A204.1 (cell line): ENCODE measurements around the gene NPDC1.

Experiments used
- FAIRE-seq: peaks from 2 replicates; lab custom pipeline; 2012; peaks lifted over from hg19 to GRCh38; lab: Jason Lieb, UNC

NPDC1 gene

DNA sequence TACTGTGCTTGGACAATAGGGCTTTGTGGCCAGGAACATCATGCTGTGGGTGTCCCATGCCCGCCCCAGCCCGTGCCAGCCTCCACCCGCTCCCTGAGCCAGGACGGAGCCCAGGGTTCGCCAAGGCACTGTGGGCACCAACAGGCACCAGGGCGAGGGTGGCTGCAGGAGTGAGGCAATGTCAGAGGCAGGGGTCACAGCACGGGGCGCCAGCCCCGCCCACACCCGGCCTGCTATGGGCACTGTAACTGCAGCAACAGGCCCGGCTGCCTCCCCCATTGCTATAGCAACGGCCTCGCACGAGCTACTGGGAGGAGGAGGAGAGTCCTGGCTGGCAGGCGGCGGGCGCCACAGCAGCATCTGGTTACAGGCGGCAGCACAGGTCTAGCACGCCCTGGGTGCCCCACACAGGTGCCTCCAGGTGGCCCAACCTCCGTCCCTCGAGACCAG lies 20.4 kb downstream of the NPDC1 start:
- no peak for FAIRE-seq

DNA sequence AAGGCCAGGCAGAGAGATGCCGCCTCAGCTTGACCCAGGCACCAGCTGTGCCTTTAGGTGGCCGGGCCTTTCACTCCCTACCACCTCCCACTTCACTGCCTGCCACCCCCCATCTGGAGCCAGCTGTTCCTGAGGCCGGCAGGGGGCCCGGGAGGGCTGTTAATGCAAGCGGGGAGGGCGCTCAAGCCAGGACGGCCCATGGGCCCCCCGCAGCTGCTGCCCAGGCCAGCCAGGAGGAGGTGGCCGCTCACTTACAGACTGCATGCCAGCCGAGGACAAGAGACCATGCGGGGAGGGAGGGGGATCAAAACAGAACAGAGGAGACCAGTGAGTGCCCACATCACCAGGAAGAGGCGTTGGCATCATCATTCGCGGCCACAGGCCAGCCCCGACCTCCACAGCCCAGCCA lies 22.4 kb downstream of the NPDC1 start:
- no peak for FAIRE-seq

DNA sequence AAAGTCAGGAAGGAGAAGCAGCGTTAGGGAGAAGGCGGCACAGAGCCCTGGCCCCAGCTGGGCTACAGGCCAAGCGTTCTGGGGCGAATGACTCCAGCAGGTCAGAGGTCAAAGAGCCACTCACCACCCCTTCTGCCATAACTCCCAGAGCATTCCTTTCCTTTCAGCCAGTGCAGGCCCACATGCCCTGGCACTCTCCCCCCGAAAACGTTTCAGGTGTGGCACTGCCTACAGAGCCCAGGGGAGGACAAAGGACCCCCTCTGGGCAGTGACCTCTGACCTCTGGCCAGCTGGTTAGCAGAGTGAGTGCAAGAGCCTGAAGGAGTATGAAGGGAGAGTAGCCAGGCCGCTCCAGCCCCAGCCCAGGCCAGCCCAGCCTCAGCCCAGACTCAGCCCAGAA lies 22.8 kb downstream of the NPDC1 start:
- FAIRE-seq = no peak

DNA sequence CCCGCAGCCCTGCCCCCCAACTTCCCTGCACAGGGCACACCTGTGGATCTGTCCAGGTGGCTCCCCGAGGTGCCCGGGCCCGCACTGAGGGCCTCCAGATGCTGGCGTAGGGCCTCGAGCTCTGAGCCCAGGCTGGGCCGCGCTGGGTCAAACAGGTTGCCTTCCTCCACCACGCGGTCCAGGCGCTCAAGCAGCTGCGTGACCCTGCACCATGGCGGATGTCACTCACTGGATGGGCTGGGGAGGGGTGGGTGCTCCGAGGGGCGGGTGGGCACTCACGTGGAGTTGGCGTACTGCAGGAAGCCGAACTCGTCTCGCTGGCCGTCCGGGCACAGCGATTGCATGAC lies 23.3 kb downstream of the NPDC1 start:
- FAIRE-seq = no peak

DNA sequence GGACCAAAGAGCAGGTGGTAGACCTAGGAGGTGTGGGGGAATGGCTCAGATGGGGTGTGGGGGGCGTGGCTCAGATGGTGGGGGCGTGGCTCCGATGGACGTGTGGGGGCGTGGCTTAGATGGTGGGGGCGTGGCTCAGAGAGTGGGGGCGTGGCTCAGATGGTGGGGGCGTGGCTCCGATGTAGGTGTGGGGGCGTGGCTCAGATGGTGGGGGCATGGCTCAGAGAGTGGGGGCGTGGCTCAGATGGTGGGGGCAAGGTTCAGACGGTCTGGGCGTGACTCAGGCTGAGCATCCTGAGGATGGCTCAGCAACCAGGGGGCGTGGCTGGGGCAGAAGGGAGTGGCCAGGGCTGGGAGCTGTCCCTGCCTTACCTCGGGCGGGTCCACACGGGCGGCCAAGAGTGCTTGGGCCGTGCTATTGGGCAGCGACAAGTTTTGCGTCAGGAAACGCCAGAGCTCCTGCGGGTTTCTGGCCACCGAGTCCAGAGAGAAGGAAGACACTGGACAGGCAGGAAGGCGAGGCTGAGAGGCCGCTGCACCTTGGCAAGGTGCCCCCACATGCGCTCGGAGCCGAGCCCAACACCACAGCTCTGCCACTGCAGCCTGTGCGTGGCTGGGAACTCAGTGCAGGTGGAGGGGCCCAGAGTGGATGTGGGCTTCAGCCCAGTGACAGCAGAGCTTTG lies 23.9 kb downstream of the NPDC1 start:
- FAIRE-seq = no peak

DNA sequence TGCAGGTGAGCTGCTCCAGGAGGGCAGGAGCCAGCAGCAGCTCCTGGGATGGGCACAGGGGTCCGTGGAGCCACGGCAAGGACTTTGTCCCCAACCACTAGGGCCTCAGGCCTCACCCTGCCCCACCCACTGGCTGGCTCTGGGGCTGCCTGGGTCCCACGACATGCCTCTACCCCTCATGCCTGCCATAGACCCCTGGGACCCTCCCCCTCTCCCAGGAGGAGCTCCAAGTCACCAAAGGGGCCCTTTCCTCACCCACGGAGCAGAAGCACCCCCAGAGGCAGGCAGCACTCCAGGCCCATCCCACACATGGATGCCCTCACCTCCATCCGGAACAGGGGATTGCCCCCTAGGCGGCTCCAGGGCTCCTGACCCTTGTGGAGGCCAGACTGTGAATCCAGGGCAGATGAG lies 24.4 kb downstream of the NPDC1 start:
- no peak for FAIRE-seq

DNA sequence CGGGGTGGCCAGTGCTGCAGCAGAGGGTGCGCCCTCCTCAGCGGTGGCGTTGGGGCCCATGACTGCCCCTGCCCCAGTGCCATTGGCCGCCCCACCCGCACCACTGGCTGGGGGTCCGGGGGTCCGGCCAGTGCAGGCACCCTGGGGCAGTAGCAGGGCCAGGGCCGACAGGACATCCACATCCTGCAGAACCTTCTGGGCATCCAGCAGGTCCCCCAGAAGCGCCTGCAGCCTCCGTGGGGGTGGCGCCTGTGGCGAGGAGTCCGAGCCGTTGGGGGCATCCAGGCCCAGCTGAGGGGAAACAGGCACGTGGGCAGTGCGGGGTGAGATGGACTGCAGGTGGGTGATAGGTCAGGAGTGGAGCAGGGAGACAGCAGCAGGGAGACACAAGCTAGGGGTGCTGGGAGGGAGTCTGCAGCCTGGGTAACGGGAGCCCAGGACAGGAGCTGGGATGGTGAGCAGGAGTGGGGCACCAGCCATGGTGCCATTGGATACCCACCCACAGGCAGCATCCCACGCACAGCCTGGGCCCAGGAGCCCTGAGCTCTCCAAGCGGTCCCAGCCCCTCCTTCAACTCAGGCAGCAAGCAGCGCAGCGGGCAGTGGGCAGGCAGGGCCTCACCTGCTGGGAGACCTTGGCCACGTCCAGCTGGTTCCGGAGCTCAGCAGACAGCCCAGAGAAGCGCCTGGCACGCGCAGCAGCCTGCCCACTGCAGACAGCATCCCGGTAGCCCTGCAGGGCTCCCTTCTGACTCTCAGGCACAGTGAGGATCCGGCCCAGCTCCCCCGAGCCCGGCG lies 25.0 kb downstream of the NPDC1 start:
- no peak for FAIRE-seq

DNA sequence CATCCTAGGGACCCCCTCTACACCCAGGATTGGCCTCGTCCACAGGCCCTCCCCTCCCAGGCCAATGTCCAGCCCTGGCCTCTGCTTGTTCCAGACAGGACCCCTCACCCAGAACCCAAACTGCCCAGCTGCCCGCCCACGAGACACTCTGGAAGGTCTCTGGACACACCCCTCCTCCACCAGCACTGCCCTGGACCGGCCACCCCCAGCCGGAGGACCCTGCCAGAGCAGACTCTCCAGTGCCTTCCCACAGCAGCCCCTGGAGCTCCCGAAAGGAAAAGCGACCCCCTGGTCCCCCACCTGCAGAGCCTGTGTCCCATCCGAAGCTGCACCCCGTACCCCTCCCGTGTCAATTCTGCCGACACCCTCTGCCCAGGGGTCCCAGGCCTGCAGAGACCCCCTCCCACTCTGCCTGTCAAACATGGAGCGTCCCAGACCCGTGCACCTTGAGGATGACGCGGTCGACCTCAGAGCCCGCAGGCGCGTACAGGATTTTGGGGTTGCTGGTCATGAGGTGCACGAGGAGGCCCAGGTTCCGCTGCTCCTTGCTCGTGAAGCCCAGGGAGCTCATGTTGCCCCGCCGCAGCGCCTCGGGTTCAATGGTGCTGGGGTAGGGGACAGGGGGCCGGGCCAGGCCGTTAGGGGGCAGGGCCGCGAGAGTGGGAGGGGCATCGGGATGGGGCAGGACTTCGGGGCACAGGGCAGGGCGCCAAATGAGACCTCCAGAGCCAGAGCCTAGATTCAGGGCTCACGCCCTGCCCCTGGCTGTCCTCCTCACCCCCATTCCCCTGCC lies 25.9 kb downstream of the NPDC1 start:
- no peak for FAIRE-seq

DNA sequence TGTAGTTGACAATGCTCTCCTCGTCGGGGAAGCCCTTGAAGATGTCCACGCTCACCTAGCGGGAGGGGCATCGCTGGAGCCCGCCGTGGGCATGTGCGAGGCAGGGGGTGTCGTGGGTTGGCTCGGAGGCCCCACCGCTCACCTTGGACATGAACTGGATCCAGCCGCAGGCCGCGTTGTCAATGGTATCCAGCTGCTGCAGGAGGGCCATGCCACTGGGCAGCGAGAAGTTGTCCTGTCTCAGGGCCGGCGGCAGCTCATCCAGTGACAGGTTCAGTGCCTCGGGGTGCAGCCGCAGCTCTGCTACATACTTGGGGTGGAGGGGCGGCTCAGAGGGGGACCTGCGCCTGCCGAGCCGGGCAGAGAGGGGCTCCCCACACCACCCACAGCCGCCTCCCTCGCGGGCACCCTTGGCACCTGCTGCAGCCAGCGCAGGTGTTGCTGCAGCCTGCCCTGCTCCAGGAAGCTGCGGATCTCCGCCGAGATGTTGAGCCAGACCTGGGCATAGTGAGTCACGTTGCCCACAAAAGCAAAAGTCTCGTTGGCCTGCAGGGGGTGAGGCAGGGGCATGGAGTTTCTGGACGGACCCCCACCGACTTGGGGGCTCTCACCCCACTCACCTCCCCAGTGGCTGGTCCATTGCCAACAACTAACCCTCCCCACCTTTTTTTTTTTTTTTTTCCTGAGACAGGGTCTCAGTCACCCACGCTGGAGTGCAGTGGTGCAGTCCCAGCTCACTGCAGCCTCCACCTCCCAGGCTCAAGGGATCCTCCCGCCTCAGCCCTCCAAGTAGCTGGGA lies 27.0 kb downstream of the NPDC1 start:
- FAIRE-seq = no peak

DNA sequence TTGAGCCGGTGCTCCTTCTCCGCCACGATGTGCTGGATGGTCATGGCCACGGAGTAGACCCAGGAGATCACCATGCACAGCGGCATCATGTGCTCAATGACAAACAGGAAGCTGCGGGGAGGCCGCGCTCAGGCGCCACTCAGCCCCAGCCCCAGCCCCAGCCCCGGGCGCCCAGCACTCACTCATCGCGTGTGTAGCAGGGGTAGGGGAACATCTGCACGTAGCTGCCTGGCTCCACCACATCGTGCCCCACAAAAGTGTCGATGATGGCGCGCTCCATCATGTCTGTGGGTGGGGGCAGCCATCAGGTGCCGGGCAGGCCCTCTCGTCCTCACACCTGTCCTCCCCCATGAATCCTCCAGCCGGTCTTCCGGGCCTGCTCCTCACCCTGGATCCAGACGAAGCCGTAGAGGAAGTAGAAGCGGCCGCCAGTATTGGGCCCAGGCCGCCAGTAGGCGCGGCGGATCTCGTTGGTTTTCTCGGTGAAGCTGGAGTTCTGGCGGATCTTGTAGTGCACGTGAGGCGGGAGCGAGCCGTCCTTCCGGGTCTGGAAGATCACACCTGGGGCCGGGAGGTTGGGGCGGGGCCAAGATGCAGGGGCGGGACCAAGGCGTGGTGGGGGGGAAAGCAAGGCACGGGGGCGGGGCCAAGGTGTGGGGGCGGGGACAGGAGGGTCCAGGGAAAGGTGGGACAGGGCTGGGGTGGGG lies 28.0 kb downstream of the NPDC1 start:
- no peak for FAIRE-seq

DNA sequence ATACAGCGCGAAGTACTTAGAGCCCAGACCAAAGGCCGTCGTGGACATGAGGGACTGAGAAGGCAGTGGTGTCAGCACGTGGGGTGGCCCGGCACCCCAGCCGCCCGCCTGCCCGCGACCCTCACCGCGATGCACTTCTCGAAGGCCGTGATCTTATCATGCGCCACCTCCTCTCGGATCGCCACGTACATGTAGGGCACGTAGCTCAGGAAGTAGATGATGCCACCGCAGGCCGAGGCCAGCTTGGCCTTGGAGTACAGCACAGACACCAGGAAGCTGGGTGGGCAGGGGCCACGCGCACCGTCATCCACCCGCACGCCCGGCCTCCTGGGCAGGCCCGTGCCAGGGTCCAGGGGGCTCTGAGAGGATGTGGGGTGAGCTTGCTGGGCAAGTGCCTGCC lies 28.9 kb downstream of the NPDC1 start:
- no peak for FAIRE-seq

DNA sequence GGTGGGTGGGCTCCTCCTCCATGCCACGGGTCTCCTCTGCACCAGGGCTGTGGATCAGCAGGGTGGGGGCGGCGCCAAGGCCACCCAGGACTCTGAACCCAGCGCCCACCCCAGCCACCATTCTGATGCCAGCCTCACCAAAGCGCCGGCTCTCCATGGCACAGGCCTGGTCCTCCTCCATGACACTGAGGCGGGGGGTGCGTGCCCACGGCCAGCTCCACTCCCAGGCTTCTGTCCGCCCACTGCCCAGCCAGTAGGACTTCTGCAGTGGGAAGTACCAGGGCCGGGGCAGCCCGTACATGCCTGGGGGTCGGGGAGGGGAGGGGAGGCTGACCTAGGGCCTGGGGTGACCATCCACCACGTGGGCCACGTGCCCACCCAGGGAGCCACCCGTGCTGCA lies 29.5 kb downstream of the NPDC1 start:
- no peak for FAIRE-seq

DNA sequence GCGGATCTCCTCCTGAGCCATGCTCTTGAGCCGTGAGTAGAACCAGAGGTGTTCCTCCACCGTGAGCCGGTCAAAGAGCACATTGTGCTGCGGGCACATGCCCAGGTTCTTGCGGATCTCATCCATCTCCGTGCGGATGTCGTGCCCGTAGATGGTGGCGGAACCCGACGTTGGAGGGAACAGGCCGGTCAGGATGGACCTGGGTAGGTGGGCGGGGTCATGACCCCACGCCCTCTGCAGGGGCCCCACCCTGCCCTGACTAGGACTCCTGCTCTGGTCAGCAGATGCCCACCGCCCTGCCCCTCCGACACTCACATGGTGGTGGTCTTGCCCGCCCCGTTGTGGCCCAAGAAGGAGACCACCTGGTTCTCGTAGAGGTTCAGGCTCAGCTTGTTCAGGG lies 30.0 kb downstream of the NPDC1 start:
- no peak for FAIRE-seq

DNA sequence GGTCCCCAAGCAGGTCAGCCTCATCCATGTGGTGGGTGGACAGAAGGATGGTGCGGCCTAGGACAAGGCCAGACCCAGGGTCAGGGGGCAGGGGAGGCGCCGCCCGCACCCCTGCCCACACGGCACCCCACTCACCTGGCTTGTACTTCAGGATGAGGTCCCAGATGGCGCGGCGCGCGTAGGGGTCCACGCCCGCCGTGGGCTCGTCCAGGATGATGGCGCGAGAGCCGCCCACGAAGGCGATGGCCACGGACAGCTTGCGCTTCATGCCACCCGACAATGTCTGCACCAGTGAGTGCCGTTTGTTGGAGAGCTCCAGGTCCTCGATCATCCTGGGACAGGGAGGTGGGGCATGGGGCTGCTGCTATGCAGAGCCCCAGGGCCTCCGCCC lies 30.4 kb downstream of the NPDC1 start:
- no peak for FAIRE-seq

DNA sequence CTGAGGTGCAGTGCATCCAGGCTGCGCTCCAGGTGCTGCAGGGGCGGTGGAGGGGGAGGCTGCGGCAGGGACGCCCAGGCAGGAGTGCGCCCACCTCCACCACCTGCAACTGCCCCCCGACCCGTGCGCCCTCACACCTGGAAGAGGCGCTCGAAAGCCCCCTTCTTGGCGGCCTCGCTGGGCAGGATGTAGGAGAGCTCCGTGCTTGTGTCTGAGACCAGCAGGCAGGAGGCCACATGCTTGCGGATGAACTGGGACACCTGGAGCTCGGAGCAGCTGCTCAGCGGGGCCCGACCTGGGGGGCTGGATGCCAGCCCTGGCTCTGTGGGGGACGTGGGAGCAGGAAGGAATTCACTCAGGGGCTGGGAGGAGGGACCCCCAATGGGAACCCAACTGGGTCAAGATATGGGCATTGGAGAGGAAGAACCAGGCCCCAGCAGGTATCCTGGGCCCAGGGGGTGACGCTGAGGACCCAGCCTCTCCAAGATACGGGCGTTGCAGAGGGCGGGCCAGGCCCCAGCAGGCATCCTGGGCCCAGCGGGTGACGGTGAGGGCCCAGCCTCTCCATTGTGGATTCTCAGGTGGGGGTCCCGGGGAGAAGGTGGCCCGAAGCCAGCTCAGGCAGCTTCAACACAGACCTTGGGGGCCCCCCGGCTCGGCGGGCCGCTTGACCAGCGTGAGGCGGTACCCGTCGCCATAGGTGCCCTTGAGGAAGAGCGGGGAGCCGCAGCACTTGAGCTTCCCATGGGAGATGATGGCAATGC lies 31.0 kb downstream of the NPDC1 start:
- no peak for FAIRE-seq

DNA sequence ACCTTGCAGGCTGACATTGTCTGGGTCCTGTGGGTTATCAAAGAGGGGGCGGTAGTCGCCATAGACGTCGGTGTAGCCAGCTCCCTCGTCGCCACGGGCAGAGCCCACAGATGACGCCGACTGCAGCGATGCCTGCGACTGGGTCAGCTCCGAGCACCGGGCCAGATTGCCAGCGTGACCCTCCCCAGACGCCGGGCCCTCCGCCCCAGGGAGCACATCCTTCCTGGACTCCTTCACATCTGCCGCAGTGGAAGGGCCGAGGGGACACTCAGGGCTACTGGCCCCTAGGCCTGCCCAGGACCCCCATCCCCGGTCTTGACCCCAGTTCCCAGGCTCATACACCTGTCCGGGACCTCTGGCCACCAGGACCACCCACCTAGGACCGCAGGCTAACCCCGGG lies 31.8 kb downstream of the NPDC1 start:
- no peak for FAIRE-seq

DNA sequence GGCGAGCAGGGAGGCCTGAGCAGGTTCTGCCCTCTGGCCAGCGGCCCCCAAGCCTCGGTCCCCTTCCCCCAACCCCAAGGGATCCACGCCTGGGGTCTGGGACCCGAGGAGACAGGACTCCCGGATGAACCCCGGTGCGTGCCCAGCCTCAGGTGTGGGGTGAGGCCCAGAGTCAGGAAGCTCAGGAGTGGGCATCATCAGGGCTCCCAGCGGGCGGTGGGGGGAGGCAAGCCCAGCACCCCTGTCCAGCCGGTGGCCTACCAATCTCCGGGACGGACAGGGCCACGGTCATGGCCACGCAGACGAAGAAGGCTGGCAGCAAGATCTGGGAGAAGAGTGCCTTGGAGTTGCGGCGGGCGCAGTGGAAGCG lies 32.4 kb downstream of the NPDC1 start:
- no peak for FAIRE-seq

DNA sequence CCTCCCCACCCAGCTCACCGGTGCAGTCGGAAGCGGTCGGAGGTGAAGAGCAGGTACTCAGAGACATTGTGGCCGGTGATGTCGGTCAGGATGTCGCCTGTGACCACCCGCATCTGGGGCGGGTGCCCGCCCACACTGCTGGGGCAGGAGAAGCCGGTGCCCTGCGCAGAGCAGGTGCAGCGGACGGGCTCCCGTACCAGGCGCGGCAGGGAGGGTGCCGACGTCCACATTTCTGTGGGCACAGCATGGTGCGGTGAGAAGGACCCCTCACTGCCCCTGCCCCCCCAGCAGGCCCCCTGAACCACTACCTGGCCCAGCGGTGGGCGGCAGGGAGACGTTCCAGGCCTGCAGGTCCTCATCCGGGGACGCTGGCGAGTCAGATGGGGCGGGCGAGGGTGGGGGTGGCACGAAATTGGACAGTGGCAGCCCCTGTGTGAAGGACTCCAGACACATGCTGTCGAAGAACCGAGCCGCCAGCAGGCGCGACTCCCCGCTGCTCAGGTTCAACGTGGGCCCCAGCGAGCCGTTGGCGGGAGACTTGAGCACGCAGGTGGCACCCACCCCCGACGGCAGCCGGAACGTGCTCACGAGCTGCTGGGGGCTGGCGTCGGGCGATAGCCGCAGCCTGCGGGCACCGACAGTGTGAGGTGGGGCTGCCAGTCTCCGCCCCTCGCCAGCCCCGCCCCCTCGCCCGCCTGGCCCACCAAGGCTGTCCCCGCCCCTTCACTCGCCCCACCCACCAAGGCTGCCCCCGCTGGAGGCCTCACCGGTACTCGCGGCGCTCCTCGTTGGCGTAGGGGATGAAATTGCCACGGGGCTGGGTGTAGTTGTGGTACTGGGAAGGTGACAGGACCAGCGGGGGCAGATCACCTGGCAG lies 33.0 kb downstream of the NPDC1 start:
- no peak for FAIRE-seq

DNA sequence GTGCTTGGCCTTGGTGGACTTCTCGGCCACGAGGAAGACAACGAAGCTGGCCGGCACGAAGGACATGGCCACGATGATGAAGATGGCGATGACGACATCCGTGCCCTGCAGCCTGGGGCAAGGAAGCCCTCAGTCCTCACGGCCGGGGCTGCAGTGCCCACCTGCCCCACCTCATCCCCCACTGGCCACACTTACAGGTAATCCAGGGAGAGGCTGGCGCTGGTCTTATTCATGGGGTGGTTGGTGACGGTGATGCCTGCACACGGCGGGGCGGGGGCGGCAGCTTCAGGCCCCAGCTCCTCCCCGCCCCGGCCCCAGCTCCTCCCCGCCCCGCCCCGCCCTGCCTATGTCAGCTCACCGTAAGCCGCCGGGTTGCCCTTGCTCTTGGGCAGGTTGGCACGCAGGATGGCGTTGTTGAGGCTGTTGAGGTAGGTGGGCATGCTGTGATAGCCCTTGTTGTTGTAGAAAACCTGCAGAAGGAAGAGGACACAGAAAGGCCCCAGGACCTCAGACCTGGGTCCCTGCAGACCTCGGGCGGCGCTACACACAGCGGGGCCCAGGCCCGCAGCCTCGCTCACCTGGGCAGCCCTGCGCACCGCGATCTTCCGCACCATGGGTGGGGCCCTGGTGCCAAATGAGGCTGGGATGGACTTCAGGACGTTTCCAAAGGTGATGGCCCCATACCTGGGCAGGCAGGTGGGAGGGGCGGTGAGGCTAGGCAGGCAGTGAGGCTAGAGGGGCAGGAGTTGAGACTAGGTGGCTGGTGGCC lies 33.9 kb downstream of the NPDC1 start:
- FAIRE-seq = no peak
